GM23338 (cell line): ENCODE results near the gene SIRPB2. TPM values are rescaled to one million over a fixed set of nuclear protein-coding genes. Genes with fewer than 3 reads are reported as not detected.

ENCODE experiments used
- ATAC-seq: fragments of 200-7000 bp; cut with Tn5 transposase; 3 replicates; pipeline ENCODE4 v1.9.1; 2020
- DNase-seq: peaks from one replicate; pipeline ENCODE4 v3.0.0-alpha.2; 2015; ENCODE audit warnings: low spot score
- H2AFZ ChIP-seq: fragments of 200-600 bp; sonication (generic); 2 replicates; pipeline ENCODE4 v1.8.0; 2016; ENCODE audit warnings: antibody characterized with exemption, mild to moderate bottlenecking, moderate library complexity
- H3F3A ChIP-seq: fragments of 200-600 bp; sonication (generic); replicated peaks from 2 replicates; pipeline ENCODE4 v1.8.0; 2017; ENCODE audit warnings: antibody characterized with exemption, mixed run types, low read depth
- H3K27ac ChIP-seq: fragments of 200-600 bp; sonication (generic); 2 replicates; pipeline ENCODE4 v1.6.1; 2016; ENCODE audit warnings: low read depth
- H3K27me3 ChIP-seq: fragments of 200-600 bp; sonication (generic); 2 replicates; pipeline ENCODE4 v1.8.0; 2016; ENCODE audit warnings: mild to moderate bottlenecking, mixed run types, moderate library complexity; ENCODE audit not compliant: insufficient read depth
- H3K36me3 ChIP-seq: fragments of 200-600 bp; sonication (generic); 2 replicates; pipeline ENCODE4 v1.8.0; 2016; ENCODE audit warnings: mild to moderate bottlenecking; ENCODE audit not compliant: insufficient read depth
- H3K4me1 ChIP-seq: fragments of 200-600 bp; sonication (generic); 2 replicates; pipeline ENCODE4 v1.8.0; 2016; ENCODE audit warnings: mild to moderate bottlenecking, moderate library complexity; ENCODE audit not compliant: insufficient read depth
- H3K4me2 ChIP-seq: fragments of 200-600 bp; sonication (generic); 2 replicates; pipeline ENCODE4 v1.7.1; 2017; ENCODE audit warnings: mixed run types
- H3K4me3 ChIP-seq: fragments of 200-600 bp; sonication (generic); 2 replicates; pipeline ENCODE4 v1.6.1; 2016; ENCODE audit warnings: mixed run types
- H3K79me2 ChIP-seq: fragments of 200-600 bp; sonication (generic); replicated peaks from 2 replicates; pipeline ENCODE4 v1.8.0; 2017; ENCODE audit warnings: mild to moderate bottlenecking; ENCODE audit not compliant: insufficient read depth
- H3K9me2 ChIP-seq: fragments of 200-600 bp; sonication (generic); 2 replicates; pipeline ENCODE4 v1.8.0; 2017; ENCODE audit not compliant: insufficient read depth
- H4K20me1 ChIP-seq: fragments of 200-600 bp; sonication (generic); replicated peaks from 2 replicates; pipeline ENCODE4 v1.8.0; 2017; ENCODE audit warnings: mild to moderate bottlenecking; ENCODE audit not compliant: insufficient read depth
- H3K27ac Mint-ChIP-seq: 2 replicates; pipeline ENCODE4 v1.8.0; 2020; ENCODE audit warnings: inconsistent platforms, mild to moderate bottlenecking, moderate library complexity, mixed read lengths
- H3K27me3 Mint-ChIP-seq: 3 replicates; pipeline ENCODE4 v1.8.0; 2022; ENCODE audit warnings: low read depth, mild to moderate bottlenecking, moderate library complexity, mixed read lengths, inconsistent platforms; ENCODE audit not compliant: insufficient read depth, poor library complexity
- H3K36me3 Mint-ChIP-seq: 3 replicates; pipeline ENCODE4 v1.8.0; 2021; ENCODE audit warnings: low read depth, mild to moderate bottlenecking, inconsistent platforms, moderate library complexity, mixed read lengths
- H3K4me1 Mint-ChIP-seq: 3 replicates; pipeline ENCODE4 v1.8.0; 2020; ENCODE audit warnings: mild to moderate bottlenecking, inconsistent platforms, mixed read lengths
- H3K4me3 Mint-ChIP-seq: 3 replicates; pipeline ENCODE4 v1.8.0; 2021; ENCODE audit warnings: moderate library complexity, mild to moderate bottlenecking, inconsistent platforms, mixed read lengths
- H3K9me3 Mint-ChIP-seq: 3 replicates; pipeline ENCODE4 v1.8.0; 2020; ENCODE audit warnings: moderate library complexity, mild to moderate bottlenecking, inconsistent platforms, mixed read lengths
- CREB1 ChIP-seq: fragments of 250-450 bp; sonication (Bioruptor Pico); IDR thresholded peaks from 2 replicates; pipeline ENCODE4 v1.5.0; 2020; ENCODE audit warnings: low read depth, mild to moderate bottlenecking, moderate library complexity
- EZH2 ChIP-seq: fragments of 200-600 bp; sonication (generic); IDR thresholded peaks from one replicate; pipeline ENCODE4 v1.8.0; 2017; ENCODE audit warnings: antibody characterized with exemption, mild to moderate bottlenecking, low read depth; ENCODE audit not compliant: unreplicated experiment
- EZH2phosphoT487 ChIP-seq: fragments of 200-600 bp; sonication (generic); IDR thresholded peaks from one replicate; pipeline ENCODE4 v1.8.1; 2018; ENCODE audit warnings: antibody characterized with exemption; ENCODE audit not compliant: unreplicated experiment
- JUNB ChIP-seq: IDR thresholded peaks from one replicate; pipeline ENCODE4 v1.6.1; 2016; ENCODE audit warnings: antibody characterized with exemption; ENCODE audit not compliant: unreplicated experiment
- NANOG ChIP-seq: IDR thresholded peaks from 2 replicates; pipeline ENCODE4 v1.6.1; 2016; ENCODE audit warnings: antibody characterized with exemption, borderline replicate concordance
- POLR2AphosphoS5 ChIP-seq: IDR thresholded peaks from 2 replicates; pipeline ENCODE4 v1.6.1; 2016; ENCODE audit warnings: antibody characterized with exemption, low read depth
- STAT1 ChIP-seq: IDR thresholded peaks from one replicate; pipeline ENCODE4 v1.6.1; 2016; ENCODE audit warnings: antibody characterized with exemption; ENCODE audit not compliant: unreplicated experiment
- ZNF114 ChIP-seq: fragments of 250-450 bp; sonication (Bioruptor Pico); IDR thresholded peaks from 2 replicates; pipeline ENCODE4 v1.5.0; 2020; ENCODE audit warnings: mild to moderate bottlenecking, moderate library complexity
- ZNF331 ChIP-seq: fragments of 250-450 bp; sonication (Bioruptor Pico); IDR thresholded peaks from 2 replicates; pipeline ENCODE4 v1.5.0; 2020; ENCODE audit warnings: low read depth, mild to moderate bottlenecking, moderate library complexity
- polyA plus RNA-seq: library from polyadenylated mRNA; unstranded; fragments of >200 nt; fragmentation: Nextera tagmentation; extraction: Ambion mirVana; gene quantifications from 2 replicates; pipeline ENCODE4 v1.2.1, GENCODE V29; 2016
- total RNA-seq: library from RNA; depleted of rRNA; stranded (reverse); fragments of >200 nt; shearing (Covaris generic); gene quantifications from 2 replicates; pipeline ENCODE4 v1.2.3, GENCODE V29; 2014
- TF ChIP-seq, protein P1 (sequence below): IDR thresholded peaks from one replicate; pipeline ENCODE4 v1.6.1; 2018; ENCODE audit warnings: antibody characterized with exemption; ENCODE audit not compliant: unreplicated experiment
- TF ChIP-seq, protein P2 (sequence below): IDR thresholded peaks from 2 replicates; pipeline ENCODE4 v1.6.1; 2016; ENCODE audit warnings: antibody characterized with exemption
- TF ChIP-seq, protein P3 (sequence below), 2 experiments: fragments of 200-600 bp in 1 of 2; sonication (generic) in 1 of 2; conservative IDR thresholded peaks; 2 replicates each; pipeline versions ENCODE4 v1.5.1 to v1.6.1; 2016 to 2017; ENCODE audit warnings: antibody characterized with exemption in 2 of 2, low read depth in 2 of 2, mild to moderate bottlenecking in 2 of 2, moderate library complexity in 1 of 2

Gene SIRPB2
- total and polyA plus RNA-seq, 2 experiments from 2014 or later: 0.29 TPM; not detected in 1

- Histone ChIP-seq H3K36me3 (no peaks in the 10 kb centered on the region), H3K9me2 (no peaks in the 10 kb centered on the region), H2AFZ (no peak overlapping the region), H3K4me2 (no peak overlapping the region), H3F3A (no peaks in the 10 kb centered on the region), H3K27ac (no peak overlapping the region), H3K4me1 (no peaks in the 10 kb centered on the region), H3K79me2 (no peaks in the 10 kb centered on the region), H4K20me1 (no peaks in the 10 kb centered on the region), H3K4me3 (no peak overlapping the region), H3K27me3 (no peaks in the 10 kb centered on the region)
- H3K36me3 Mint-ChIP-seq: no peaks in the 10 kb centered on the region
- no peak for TF ChIP-seq NANOG
- no peak for TF ChIP-seq EZH2phosphoT487
- TF ChIP-seq ZNF114: no peak
- TF ChIP-seq, protein P1, sequence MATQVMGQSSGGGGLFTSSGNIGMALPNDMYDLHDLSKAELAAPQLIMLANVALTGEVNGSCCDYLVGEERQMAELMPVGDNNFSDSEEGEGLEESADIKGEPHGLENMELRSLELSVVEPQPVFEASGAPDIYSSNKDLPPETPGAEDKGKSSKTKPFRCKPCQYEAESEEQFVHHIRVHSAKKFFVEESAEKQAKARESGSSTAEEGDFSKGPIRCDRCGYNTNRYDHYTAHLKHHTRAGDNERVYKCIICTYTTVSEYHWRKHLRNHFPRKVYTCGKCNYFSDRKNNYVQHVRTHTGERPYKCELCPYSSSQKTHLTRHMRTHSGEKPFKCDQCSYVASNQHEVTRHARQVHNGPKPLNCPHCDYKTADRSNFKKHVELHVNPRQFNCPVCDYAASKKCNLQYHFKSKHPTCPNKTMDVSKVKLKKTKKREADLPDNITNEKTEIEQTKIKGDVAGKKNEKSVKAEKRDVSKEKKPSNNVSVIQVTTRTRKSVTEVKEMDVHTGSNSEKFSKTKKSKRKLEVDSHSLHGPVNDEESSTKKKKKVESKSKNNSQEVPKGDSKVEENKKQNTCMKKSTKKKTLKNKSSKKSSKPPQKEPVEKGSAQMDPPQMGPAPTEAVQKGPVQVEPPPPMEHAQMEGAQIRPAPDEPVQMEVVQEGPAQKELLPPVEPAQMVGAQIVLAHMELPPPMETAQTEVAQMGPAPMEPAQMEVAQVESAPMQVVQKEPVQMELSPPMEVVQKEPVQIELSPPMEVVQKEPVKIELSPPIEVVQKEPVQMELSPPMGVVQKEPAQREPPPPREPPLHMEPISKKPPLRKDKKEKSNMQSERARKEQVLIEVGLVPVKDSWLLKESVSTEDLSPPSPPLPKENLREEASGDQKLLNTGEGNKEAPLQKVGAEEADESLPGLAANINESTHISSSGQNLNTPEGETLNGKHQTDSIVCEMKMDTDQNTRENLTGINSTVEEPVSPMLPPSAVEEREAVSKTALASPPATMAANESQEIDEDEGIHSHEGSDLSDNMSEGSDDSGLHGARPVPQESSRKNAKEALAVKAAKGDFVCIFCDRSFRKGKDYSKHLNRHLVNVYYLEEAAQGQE: no peak
- no peak for TF ChIP-seq CREB1
- TF ChIP-seq, protein P2, sequence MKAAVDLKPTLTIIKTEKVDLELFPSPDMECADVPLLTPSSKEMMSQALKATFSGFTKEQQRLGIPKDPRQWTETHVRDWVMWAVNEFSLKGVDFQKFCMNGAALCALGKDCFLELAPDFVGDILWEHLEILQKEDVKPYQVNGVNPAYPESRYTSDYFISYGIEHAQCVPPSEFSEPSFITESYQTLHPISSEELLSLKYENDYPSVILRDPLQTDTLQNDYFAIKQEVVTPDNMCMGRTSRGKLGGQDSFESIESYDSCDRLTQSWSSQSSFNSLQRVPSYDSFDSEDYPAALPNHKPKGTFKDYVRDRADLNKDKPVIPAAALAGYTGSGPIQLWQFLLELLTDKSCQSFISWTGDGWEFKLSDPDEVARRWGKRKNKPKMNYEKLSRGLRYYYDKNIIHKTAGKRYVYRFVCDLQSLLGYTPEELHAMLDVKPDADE: no peak
- TF ChIP-seq STAT1: no peak
- TF ChIP-seq, protein P3, sequence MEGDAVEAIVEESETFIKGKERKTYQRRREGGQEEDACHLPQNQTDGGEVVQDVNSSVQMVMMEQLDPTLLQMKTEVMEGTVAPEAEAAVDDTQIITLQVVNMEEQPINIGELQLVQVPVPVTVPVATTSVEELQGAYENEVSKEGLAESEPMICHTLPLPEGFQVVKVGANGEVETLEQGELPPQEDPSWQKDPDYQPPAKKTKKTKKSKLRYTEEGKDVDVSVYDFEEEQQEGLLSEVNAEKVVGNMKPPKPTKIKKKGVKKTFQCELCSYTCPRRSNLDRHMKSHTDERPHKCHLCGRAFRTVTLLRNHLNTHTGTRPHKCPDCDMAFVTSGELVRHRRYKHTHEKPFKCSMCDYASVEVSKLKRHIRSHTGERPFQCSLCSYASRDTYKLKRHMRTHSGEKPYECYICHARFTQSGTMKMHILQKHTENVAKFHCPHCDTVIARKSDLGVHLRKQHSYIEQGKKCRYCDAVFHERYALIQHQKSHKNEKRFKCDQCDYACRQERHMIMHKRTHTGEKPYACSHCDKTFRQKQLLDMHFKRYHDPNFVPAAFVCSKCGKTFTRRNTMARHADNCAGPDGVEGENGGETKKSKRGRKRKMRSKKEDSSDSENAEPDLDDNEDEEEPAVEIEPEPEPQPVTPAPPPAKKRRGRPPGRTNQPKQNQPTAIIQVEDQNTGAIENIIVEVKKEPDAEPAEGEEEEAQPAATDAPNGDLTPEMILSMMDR (conservative IDR thresholded peaks at IDR 0.05; ENCODE audit: low read depth in 2 of 2): no peak
- TF ChIP-seq JUNB: no peak
- TF ChIP-seq EZH2: no peak
- no peak for TF ChIP-seq POLR2AphosphoS5
- no peak for TF ChIP-seq ZNF331
- DNase-seq (no peak), ATAC-seq (no peak)
- H3K9me3 Mint-ChIP-seq: no peaks in the 10 kb centered on the region
- H3K4me3 Mint-ChIP-seq: no peak overlapping the region
- no peak overlapping the region for H3K27ac Mint-ChIP-seq
- no peaks in the 10 kb centered on the region for H3K27me3 Mint-ChIP-seq
- H3K4me1 Mint-ChIP-seq: no peaks in the 10 kb centered on the region
Observed at GRCh38 chr20:1526310-1526709, 35.1 kb upstream of the SIRPB2 start.
